Left ventricle myocardium superior (tissue), 1 donor: ENCODE data around the gene ATPAF1. TPM values are rescaled to one million over a fixed set of nuclear protein-coding genes. Genes with fewer than 3 reads are reported as not detected.
"Not testable (repeated sequence)": the region's sequence is repeated elsewhere in the genome, so short reads cannot be mapped to it uniquely, and the experiment has no call there.

Experiments used
- ATAC-seq: fragments of 200-7000 bp; cut with Tn5 transposase; one replicate; pipeline ENCODE4 v1.9.1; 2020; ENCODE audit warnings: mild to moderate bottlenecking, moderate library complexity
- DNase-seq: peaks from one replicate; pipeline ENCODE4 v3.0.0-alpha.2; 2020
- intact Hi-C: fragments of 100-400 bp; cut with micrococcal nuclease; formaldehyde crosslinking; loops from one replicate; pipeline ENCODE4 v1.11.0; 2022
- total RNA-seq: library from RNA; stranded (reverse); fragmentation: NEBNext Ultra II Directional; extraction: Animal tissue kit (Norgen Biotek cat#: 25700); gene quantifications from one replicate; pipeline ENCODE4 v1.2.1, GENCODE V29; 2021
- donor health status: DM: no; HTN: yes; CAD: no; lungs with severe emphysema.

ATPAF1 gene
- total RNA-seq, 1 donor from 2014 or later, result 216 TPM

DNA sequence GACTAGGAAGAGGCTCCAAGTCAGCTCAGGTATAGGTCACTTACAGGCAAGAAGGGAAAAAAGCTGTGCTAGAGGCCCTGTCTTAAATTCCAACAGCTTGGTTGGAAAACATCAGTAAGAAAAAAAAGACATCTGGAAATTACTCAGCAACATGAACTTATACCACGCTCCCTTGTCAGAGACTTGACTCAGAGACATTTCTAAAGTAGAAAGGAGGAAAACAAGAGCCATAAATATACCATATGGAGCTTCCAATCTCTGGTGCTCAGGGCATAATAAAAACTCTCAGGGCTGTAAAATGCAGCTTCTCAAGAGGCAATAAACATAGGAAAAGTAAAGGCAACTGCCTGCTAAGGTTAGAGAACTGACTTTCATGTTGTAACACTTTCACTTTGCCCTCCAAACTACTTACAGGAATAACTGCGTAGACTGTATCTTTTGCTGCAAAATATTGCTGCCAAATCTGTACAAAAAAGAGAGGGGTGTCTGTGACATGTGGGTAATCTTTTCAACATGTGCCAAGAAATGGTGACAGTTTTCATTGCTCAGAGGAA, 14.7 kb downstream of the ATPAF1 start:
- intact Hi-C loops, result no loop called here
- DNase-seq (no peak), ATAC-seq (no peak)

- intact Hi-C loops, result no loop called here
- DNase-seq, result no peak
- ATAC-seq, result no peak
Measured at GRCh38 chr1:46652321-46653100, 15.7 kb downstream of the ATPAF1 start.

DNA sequence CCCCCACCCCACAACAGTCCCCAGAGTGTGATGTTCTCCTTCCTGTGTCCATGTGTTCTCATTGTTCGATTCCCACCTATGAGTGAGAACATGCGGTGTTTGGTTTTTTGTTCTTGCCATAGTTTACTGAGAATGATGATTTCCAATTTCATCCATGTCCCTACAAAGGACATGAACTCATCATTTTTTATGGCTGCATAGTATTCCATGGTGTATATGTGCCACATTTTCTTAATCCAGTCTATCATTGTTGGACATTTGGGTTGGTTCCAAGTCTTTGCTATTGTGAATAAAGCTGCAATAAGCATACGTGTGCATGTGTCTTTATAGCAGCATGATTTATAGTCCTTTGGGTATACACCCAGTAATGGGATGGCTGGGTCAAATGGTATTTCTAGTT, 17.0 kb downstream of the ATPAF1 start:
- intact Hi-C loops, DNase-seq, ATAC-seq: not testable (repeated sequence)

GRCh38 chr1:46650491-46650890, 17.7 kb downstream of the ATPAF1 start:
- intact Hi-C loops, result no loop called here
- no peak for ATAC-seq
- DNase-seq, result no peak

- intact Hi-C loops, result no loop called here
- ATAC-seq, result no peak
- no peak for DNase-seq
Measured at GRCh38 chr1:46649764-46650163, 18.4 kb downstream of the ATPAF1 start.

GRCh38 chr1:46647611-46648010, 20.6 kb downstream of the ATPAF1 start:
- ATAC-seq (no peak), DNase-seq (no peak)
- intact Hi-C loops, result no loop called here

DNA sequence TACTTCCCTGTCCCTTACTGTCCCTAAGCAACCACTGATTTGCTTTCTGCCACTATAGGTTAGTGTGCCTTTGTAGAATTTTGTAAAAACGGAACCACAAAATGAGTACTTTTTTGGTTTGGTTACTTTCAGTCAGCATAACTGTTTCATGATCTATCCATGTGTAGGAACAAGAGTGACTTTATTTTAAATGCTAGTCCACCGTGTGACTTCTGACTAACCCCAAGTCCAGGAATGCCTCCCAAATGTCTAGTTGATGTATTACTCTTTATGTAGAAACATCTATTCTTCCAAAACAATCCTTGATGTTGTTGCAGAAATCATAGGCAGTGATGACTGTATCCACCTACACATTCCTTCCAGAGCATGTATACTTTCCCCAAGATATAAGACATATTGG, 21.3 kb downstream of the ATPAF1 start:
- ATAC-seq (no peak), DNase-seq (no peak)
- intact Hi-C loops, result no loop called here

DNA sequence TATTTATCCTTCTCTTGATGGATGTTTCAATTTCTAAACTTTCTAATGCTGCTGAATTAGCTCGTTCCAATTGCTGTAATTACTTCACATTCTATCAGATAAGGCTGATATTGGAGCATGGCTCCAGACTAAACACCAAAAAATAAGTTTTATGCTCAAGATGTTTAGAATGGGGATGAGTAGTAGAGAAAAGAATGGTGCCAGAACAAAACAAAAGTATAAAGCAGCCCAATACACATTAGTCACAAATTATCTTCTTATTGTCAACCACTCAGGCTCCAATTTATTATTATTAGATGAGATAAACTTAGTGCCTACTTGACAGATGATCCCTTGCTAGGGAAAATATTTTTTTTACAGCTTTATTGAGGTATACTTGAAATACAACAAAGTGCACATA, 21.8 kb downstream of the ATPAF1 start:
- ATAC-seq, result no peak
- intact Hi-C loops, result no loop called here
- no peak for DNase-seq

GRCh38 chr1:46645815-46646214, 22.3 kb downstream of the ATPAF1 start:
- ATAC-seq, result no peak
- intact Hi-C loops, result no loop called here

DNA sequence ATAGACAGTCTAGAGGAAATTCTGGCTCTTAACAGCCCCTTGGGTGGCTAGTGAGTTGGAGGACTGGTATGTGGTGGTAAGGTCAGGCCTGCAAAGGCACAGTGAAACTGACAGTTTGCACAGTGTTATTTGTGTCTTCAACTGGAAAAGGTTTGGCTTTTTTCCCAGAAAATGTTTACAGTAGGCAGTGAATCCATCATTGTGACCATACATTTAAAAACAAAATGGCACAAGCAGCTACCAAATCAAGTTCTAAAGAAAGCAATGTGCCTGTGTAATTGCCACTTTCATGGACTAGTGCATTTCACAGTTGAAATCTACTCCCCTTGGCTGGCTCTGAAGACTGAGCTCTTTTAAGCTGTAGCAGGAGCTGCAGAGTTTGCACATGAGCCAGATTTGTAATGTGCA, 24.8 kb downstream of the ATPAF1 start:
- intact Hi-C loops, result no loop called here
- ATAC-seq (peak; percentile 75), DNase-seq (no peak)

More at GRCh38 chr1:46645815-46646214, 22.3 kb downstream of the ATPAF1 start:
- no peak for DNase-seq

DNA sequence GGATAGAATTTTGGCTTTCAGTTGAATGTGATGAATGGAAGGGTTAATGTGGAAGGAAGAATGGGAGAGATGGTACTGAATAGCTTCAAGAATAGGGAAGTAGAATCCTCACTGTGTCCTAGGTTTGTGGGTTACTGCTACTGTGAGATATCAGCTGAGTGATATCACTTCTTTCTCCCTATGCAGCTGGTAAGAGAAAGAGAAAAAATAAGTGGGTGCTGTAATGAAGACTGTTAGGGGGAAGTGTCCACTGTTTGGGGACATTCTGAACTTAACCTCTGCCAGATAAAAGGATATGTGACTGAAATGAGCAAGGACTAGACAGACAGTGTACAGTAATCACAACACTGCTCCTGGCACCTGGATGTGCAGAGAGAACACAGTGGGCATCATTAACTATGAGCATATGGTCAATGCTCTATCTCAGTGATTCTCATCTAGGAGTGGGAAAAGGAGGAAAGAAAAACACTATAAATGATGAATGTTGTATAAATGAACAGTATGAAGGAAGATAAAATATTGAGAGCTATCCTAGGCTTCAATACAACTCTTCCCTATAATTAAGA, 26.0 kb downstream of the ATPAF1 start:
- ATAC-seq (no peak), DNase-seq (no peak)
- intact Hi-C loops, result no loop called here

DNA sequence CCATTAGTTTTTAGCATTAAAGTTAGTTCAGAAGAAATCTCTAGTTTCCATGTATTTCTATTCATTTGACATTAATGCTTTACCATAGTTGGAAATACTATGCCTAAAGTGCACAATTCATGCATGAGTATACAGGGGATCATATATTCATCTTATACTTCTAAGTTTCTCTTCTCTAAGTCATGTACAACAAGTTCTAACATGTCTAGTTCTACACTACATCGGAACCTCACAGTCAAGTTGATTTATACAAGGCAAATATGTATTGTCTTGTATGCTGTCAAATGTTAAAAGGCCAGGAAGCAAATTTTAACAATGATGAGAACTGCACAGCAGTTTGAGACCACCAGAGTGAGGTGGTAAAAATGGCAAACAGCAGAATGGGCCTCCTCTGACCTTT, 28.6 kb downstream of the ATPAF1 start:
- DNase-seq (no peak), ATAC-seq (no peak)
- intact Hi-C loops, result no loop called here

DNA sequence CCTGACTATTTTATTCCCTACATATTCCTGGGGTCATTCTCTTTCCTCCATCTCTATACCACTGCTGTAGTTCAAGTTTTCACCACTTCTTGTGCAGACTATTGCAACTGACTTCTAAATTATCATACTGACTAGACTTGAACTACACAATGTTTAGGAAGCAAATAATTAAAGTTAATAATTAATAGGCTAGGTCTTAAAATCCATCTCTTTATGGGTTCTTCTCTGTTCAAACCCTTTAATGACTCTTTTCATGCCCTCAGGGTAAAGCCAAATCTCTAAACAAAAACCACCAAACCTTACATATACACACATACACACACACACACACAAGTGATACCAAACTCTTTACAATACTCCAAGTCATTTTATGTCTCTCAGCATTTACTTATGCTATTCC, 29.2 kb downstream of the ATPAF1 start:
- intact Hi-C loops, result no loop called here
- DNase-seq (no peak), ATAC-seq (no peak)

DNA sequence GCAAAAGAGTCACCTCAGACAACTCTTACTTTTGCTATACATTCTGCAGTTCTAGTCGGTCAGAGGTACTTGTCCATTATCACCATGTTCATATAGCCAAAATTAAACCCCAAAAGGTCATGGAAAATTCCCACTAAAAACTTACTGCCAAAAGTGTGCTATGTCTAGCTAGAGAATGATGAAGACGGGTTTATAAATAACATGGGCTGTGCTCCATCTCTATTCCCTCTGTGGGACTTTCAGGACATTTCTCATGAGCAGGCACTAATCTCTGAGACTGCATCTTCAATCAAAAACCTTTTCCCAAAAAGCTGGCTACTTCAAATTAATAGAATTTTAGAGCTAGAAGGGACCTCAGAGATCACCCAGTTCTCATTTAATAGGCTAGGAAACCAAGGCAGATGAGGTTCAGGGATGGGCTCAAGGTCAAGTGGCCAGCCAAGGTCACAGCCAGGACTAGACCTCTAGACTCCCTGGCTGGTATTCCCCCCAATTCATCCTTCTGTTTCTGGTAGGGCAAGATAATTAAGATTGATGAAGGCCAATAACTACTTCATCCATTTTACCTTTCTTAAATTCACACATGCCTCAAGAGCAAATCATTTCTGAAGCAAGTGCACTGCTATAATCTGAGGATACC, 30.6 kb downstream of the ATPAF1 start:
- ATAC-seq, result peak; percentile 90
- intact Hi-C loops, result no loop called here
- DNase-seq, result no peak

GRCh38 chr1:46635205-46635604, 33.0 kb downstream of the ATPAF1 start:
- ATAC-seq, result no peak
- intact Hi-C loops, result no loop called here
- DNase-seq, result no peak

GRCh38 chr1:46630719-46631118, 37.4 kb downstream of the ATPAF1 start:
- intact Hi-C loops, result no loop called here
- ATAC-seq, result no peak
- DNase-seq, result no peak

GRCh38 chr1:46623743-46624644, 44.2 kb downstream of the ATPAF1 start:
- no peak for DNase-seq
- ATAC-seq, result peak; percentile 74
- intact Hi-C loops, result no loop called here

- peak; percentile 45 for ATAC-seq
Measured at GRCh38 chr1:46622344-46622743, 45.8 kb downstream of the ATPAF1 start.

GRCh38 chr1:46621930-46622329, 46.2 kb downstream of the ATPAF1 start:
- intact Hi-C loops, result no loop called here
- DNase-seq, result no peak

More at GRCh38 chr1:46622344-46622743, 45.8 kb downstream of the ATPAF1 start:
- intact Hi-C loops, result no loop called here
- DNase-seq, result no peak

More at GRCh38 chr1:46621930-46622329, 46.2 kb downstream of the ATPAF1 start:
- ATAC-seq, result no peak
